Ureter (tissue), 1 donor: Measurements from ENCODE around the gene SIPA1L3. TPM values are rescaled to one million over a fixed set of nuclear protein-coding genes. Genes with fewer than 3 reads are reported as not detected.

Experiments
- DNase-seq: peaks from one replicate; pipeline ENCODE4 v3.0.0-alpha.2; 2020; ENCODE audit warnings: low spot score
- total RNA-seq: library from RNA; stranded (reverse); gene quantifications from one replicate; pipeline ENCODE4 v1.2.4, GENCODE V29; 2023
- donor health status: DM: yes; HTN: yes; CAD: no.

SIPA1L3 gene
- total RNA-seq, 1 donor from 2014 or later = 60.4 TPM

DNA sequence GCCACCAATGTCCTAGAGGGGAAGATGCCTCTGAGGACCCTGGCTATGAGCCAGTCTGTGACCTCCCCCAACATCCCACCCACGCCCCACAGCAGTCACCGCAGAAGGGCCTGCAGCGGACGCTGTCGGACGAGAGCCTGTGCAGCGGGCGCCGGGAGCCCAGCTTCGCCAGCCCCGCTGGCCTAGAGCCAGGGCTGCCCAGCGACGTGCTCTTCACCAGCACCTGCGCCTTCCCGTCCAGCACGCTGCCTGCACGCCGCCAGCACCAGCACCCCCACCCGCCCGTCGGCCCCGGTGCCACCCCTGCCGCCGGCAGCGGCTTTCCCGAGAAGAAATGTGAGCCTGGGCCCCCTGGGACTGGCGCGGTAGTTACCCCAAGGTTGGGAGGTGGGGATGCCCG lies 286.4 kb downstream of the SIPA1L3 start:
- DNase-seq = no peak

DNA sequence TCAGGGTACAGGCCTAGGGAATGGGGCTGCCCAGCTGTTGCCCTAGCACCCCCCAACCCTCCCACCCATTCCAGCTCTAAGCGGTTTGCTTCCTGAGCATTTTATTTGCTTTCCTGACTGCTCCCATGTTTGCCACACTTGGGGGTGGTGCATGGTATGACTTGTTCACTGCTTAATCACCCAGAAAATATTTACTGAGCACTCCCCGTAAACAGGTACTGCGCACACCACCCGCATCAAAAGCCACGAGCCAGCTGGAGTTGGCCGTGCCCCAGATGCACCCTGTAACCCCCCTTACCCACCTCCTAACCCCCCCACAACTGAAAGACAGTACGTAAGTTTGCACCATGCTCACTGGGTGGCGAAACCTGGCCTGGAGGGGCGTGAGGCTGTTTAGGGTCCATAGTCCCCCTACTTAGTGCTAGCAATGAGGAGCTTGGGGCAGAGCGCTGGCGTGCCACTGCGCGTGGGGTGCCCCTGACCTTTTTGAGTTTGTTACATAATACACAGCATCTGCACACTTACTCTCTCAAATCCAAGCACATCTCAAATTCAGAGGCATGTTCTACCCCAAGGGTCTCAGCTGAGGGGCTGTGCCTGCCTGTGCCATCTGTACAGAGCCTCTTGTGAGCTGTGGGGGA lies 287.2 kb downstream of the SIPA1L3 start:
- DNase-seq = no peak

DNA sequence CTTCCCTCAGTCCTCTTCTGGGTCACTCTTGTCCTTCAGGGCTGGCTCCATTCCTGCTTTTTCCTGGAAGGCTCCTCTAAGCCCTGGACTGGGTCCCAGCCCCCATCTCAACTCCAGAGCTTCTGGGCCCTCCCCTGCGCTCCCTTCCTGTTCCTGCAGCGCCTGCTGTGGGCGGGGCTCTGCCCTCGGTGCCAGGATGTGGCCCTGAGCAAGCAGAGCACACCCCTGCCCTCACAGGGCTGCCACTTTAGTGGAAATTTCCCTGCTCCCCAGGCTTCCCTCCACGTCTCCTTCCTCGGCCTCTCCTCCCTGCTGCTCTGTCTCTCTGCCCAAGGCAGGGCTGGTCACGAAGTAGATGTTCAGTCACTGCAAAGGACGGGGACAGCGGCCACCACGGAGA lies 288.2 kb downstream of the SIPA1L3 start:
- DNase-seq = no peak

DNA sequence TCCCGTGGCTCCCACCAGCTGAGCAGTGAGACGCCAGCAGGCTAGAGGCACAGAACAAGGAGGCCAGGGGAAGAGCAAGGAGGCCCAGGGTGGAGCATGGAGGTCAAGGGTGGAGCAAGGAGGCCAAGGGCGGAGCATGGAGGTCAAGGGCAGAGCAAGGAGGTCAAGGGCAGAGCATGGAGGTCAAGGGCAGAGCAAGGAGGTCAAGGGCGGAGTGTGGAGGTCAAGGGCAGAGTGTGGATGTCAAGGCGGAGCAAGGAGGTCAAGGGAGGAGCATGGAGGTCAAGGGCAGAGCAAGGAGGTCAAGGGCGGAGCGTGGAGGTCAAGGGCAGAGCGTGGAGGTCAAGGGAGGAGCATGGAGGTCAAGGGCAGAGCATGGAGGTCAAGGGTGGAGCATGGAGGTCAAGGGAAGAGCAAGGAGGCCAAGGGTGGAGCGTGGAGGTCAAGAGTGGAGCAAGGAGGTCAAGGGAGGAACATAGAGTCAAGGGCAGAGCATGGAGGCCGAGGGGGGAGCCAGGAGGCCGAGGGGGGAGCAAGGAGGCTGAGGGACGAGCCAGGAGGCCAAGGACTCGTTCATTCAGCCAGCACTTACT lies 289.3 kb downstream of the SIPA1L3 start:
- no peak for DNase-seq

DNA sequence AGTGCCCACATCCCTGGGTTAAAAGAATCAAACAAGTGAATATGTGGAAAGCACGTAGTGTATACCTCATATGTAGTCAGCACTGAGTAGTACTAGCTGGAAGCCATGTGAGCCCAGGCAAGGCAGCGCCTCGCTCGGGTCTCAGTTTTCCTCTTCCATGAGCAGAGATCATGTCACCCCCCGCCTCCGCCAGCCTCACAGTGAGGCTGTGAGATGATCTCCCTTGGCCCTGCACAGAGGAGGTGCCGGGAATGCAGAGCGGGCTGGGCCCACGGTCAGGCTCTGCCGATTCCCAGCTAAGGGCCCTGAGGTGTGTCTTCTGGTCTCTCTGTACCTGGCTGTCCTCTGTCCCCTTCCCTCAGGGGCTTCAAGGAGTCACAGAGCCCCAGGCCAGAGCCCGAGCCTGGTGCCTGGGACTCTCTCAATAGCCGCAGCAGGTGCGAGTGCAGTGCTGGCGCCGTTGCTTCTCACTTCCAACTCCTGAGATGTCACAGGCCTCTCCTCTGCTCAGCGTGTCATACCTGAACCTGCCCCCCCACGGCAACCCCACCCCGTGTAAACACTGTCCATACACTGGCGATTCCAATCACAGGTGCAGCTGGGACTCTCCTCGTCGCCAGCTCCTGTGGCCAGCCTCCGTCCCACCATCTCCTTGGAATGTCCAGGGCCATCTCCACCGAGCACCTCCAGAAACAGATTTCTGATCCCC lies 290.1 kb downstream of the SIPA1L3 start:
- DNase-seq = no peak

DNA sequence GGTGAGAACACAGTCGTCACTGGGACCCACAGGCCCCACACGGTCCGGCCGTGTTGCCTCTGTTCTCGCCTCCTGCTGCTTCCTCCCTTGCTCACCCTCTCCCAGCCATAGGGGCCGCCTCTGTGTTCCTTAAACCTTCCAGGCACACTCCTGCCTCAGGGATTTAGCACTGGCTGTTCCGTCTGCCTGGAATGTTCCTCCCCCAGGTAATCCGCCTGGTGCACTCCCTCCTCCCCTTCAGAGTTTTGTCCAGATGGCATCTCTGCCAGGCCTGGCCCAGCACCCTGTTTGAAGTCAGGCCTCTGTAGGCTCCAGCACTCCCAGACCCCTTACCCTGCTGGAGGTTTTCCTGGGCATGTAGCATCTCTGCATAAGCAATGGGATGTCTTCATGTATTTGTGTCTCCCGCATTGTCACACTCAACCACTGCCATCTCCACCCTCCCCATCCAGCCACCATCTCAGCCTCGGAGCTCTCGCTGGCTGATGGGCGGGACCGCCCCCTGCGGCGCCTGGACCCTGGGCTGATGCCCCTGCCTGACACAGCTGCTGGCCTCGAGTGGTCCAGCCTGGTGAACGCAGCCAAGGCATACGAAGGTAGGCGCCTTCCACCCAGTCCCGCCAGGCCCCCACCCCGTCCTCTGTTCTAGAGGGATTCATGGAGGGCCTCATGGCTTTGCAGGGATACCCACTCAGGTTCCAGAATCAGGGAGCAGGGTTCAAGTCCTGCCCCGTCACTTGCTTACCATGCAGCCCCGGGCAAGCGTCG lies 291.1 kb downstream of the SIPA1L3 start:
- no peak for DNase-seq

DNA sequence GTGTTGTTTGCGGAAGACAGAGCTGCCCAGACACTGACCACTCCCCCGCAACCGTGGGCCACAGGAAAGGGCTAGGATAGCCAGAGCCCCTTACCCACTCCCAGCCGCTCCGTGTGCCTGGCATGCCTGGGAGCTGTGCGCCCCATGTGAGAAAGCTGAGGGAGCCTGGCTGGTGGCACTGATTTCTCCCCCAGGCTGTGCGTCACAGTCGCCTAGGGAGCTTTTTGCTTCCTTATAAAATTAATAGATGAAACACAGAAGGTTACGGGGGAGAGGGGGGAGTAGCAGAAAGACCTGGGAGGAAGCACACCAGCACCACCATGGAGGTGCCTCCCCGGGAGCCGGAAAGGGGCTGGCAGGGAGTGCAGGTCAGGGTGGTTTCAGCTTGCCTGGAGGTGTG lies 292.3 kb downstream of the SIPA1L3 start:
- DNase-seq = no peak

DNA sequence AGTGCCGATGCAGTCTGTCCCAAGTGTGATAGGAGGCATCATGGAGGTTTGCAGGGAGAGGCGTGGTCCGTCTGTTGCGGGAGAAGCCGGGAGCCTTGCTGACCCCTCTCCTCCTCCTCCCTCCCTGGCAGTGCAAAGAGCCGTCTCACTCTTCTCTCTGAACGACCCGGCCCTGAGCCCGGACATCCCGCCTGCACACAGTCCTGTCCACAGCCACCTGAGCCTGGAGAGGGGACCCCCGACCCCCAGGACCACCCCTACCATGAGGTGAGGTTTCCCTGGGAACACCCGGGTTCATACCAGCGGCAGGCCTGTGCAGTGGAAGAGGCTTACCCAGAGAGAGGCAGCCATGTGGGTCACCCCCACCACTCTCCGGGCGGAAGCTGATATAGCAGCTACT lies 294.7 kb downstream of the SIPA1L3 start:
- DNase-seq = no peak

DNA sequence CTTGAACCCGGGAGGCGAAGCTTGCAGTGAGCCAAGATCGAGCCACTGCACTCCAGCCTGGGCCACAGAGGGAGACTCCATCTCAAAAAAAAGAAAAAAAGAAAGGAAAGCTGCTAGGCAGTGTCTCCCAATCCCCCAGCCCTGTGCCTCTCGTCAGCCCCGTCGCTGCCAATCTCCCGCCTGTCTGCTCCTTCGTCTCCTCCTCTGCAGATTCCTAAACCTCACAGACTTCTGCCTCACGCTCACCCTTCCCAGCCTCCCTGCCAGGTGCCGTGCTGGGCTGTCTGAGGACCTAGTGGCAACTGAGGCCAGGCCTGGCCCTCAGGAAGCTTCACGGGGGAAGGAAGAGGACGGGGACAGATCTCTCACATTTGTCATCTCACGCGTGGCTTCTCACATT lies 295.5 kb downstream of the SIPA1L3 start:
- DNase-seq = no peak

DNA sequence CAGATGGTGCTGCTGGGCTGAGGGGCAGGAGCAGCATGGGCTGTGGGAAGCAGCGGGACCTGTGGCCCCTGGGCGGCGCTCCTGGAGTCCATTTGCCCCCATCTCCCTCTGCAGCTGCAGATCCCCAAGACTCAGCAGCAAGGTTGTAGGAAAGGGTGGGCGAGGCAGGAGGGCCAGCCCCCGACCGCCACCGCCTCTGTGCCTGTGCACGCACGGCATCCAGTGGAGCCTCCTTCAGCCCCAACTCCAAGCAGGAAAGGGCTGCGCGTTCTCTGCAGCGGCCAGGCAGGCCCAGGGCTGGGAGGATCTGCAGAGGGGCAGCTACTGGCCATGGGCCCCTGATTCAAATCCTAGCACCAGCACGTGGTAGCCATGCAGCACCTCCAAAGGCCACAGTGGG lies 296.2 kb downstream of the SIPA1L3 start:
- DNase-seq = no peak

DNA sequence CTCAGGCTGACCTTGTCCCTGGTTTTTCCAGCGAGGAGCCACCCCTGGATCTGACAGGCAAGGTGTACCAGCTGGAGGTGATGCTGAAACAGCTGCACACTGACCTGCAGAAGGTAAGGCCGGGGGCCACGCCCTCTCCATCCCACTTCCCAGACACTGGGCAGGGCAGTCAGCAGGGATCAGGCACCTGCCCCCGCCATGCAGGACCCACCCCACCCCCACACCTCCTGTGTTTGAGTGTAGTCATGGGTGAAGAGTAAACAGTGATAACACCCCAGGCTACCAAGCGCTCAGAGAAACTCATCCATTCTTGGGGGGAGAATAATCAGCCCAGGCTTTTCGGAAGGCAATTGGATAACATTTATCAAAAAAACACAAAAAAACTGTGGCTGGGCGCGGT lies 297.1 kb downstream of the SIPA1L3 start:
- DNase-seq = no peak

DNA sequence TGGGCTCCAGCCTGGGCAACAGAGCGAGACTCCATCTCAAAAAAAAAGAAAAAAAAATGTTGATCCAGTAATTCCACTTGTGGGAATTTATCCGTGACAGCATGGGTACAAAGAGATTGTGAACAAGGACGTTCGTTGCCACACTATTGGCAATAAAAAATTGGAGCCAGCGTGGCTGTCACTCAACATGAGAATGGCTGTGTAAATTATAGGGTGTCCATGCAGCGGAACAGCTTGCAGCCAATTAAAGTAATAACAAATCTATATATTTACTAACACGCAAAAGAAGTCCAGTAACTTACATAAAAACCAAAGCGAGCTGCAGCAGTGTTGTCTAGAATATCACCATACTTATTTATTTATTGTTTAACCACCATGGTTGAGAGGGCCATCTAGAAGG lies 297.7 kb downstream of the SIPA1L3 start:
- DNase-seq = no peak

DNA sequence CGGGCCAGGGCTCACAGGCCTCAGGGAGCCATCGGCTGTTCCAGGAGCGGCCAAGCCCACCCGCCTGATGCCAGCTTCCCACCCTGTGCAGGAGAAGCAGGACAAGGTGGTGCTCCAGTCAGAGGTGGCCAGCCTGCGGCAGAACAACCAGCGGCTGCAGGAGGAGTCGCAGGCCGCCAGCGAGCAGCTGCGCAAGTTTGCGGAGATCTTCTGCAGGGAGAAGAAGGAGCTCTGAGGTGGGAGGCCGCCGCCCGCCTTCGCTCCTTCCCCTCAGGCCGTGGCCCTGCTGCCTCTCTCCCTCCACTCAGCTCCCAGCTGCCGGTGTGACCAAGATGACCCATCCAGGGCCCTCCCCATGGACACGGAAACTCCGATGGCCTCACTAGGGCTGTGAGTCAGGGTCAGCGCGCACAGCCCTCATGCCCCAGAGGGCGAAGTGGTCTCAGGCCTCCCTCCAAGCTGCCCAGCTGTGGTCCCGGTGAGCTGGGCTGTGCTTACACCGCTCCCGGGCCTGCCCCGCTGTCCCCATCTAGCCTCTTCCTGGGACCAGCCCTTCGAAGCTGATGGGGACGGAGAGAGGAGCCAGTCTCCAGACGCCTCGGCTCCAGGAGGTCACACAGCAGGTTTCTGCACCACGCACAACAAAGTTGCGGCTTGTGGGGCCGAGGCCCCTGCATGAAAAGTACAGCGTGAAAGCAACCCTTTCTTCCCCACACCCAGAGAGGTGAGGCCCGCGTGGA lies 299.2 kb downstream of the SIPA1L3 start:
- DNase-seq = no peak

DNA sequence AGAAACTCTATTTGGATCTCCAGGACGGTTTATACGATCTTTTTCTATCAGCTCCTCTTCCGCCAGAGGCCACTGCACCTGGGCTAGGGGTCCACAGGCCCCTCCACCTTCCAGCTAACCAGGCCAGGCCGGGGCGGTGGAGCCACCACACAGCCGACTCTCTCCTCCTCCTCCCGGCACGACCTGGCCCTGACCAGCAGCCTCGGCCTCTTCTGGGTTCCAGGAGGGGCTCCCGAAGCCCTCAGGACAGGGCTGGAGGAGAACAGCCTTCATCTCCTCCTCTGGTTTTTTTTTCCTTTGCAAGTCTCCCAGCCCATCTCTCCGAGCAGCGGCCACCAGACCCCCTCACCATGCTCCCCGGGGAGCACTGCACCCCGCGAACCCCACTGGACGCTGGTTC lies 299.9 kb downstream of the SIPA1L3 start:
- DNase-seq = no peak

DNA sequence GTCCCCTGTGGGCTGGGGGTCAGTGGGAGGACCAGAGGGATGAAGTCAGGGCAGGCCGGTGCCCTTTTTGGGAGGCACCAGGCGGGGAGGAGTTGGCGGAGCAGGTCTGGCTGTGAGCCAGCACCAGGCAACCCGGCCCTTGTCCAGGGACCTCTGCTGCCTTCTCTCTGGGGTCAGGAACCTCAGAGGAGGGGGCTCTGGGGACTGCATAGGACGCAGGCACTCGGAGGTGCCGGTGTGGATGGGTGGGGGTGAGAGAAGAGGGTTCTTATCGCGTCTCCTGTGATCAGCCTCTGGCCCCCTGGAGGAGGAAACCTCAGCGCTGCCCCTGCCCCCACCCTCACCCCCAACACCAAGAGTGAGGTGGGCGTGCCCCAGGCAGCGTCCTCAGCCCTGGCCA lies 300.5 kb downstream of the SIPA1L3 start:
- no peak for DNase-seq

DNA sequence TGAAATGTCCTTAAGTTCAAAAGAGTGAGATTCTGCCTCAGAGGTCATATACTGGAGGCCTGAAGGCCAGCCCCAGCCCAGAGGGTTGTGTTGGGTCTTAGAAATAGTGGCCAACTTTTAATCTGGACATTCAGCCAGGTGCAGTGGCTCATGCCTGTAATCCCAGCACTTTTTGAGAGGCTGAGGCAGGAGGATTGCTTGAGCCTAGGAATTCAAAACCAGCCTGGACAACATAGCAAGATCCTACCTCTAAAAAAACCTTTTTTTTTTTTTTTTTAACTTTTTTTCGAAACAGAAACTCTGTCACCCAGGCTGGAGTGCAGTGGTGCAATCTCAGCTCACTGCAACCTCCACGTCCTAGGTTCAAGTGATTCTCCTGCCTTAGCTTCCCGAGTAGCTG lies 301.6 kb downstream of the SIPA1L3 start:
- no peak for DNase-seq

DNA sequence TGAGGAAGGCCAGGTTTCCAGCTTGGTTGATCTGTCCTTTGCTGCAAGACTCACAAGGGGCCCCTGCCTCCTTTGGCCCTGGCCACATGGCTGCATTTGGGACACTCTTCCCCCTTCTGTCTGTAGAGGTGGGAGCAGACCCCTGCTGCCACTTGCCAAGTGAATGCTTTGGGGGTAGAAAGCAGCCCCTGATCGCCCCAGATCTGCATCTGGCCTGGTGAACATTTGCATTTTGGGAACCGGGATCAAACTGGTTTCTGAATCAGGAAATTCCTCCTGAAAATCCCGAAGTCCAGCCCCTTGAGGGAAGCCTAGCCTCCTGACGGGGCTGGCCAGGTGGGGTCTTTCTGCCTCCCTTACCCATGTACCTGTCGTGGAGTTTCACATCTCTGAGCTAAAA lies 302.1 kb downstream of the SIPA1L3 start:
- no peak for DNase-seq

DNA sequence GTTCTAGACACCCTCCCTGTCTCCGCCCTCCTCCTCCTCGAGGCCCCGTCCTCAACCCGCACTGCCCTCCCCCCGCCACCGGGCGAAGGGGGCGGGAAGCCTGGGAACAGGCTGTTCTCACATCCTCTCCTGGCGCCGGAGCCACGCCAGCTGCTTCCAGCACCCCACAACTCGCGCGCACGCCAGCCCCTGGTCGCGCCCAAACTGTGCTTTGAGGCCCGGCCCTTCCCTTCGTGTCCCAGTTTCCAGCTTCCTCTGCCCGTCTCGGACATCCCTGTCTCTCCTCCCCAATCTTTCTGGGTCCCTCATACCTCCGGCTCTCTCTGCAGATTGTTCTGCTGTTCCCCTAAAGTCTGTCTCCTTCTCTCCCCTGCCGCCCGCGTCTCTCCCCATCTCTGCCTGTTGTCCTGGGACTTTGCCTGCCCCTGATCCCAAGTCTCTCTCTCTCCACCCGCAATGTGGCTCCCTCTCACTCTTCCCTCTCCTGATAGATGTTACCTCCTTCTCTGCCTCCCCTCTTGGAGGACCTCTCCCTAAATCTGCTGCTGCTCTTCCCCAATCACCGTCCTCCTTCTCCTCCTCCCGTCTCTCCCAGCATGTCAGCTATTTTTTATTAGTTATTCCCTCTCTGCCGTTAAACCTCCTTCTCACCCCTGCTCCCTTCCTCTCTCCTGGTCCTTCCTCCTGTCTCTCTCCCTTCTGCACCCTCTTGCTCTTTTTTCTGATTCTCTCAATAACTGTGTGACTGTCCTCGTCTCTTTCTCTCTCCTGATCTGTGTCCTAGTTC lies 302.9 kb downstream of the SIPA1L3 start:
- peak; percentile 77 for DNase-seq

DNA sequence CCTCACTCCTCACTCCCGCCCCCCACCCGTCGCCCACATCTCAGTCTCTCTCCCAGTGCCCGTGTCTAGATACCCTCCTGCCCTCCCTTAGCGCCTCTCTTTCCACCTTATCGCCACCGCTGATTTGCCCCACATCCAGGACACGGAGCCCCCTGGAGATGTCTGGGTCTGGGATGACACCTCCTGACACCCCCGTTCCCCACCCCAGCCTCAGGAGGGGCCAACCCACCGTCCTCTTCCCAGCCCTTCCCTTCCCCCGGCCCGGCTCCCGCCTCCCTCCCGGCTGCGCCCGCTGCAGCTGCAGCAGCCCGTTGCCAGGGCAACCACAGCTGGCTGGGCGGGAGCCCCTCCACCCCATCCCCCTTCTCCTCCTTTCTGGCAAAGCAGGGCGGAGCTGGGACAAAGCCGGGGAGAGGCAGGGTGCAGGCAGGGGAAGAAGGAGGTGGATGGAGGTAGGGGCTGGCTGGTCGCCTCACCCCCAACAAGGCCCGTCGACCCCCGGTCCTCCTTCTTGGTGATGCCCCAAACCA lies 303.5 kb downstream of the SIPA1L3 start:
- peak; percentile 55 for DNase-seq

DNA sequence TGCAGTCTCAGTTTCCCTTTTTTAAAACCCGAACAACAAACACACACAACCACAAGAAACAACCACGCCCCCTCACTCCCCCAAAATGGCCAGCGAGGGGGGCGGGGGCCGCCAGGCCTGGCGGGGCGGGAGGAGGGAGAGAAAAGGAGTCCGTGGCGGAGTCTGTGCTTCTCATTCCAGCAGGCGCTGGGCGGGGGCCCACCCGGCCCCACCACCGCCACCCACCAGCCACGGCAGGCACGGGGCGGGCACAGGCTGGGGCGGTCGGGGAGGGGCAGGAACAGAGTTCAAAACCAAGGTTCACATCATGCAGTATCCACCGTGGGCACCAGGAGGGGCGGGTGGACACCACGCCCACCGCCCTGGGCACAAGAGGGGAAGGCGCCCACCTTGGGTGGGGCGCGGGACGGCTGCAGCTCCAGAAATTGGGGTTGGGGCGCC lies 304.2 kb downstream of the SIPA1L3 start:
- no peak for DNase-seq

DNA sequence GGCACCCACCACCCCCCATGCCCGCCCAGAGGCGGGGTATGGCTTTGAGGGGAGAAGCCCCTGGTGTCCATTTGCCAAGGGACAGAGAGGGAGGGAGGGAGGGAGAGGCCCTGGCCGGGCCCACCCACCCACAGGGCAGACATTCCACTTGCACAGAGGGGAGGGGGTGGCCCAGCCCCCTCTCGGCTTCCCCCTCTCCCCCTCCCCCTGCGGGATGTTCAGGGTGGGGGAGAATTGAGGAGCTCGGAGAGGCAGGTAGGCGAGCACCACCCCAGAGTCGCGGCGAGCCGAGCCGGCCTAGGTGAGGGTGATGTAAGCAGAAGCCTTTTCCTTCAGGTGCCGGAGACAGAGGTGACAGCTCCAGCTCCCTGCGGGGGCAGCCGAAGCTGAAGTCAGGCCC lies 304.8 kb downstream of the SIPA1L3 start:
- no peak for DNase-seq
